ENCODE measurements around the gene ZNF223.

Gene ZNF223

GRCh38 chr19:44071824-44072542 is 20.1 kb downstream of the ZNF223 start, which contains the start of gene ZNF284:
TSS of gene ZNF284 (plus strand) at chr19:44072159. CDS start at chr19:44076390, 4,231 bp downstream.
- peak; percentile 88 for DNase-seq (ENCODE audit: low spot score)

- DNase-seq (ENCODE audit: low spot score): no peak
Observed at GRCh38 chr19:44072543-44073401, 20.9 kb downstream of the ZNF223 start.

GRCh38 chr19:44076325-44076724 is 24.5 kb downstream of the ZNF223 start:
- no peak for DNase-seq (ENCODE audit: low spot score)

- no peak for DNase-seq (ENCODE audit: low spot score)
Observed at GRCh38 chr19:44092108-44092507, 40.3 kb downstream of the ZNF223 start.

- DNase-seq (ENCODE audit: low spot score): peak; percentile 86
Observed at GRCh38 chr19:44093931-44094765, 42.3 kb downstream of the ZNF223 start, which contains the start of gene ZNF224. TSS of gene ZNF224 (plus strand) at chr19:44094361. CDS start at chr19:44097874, 3,513 bp downstream.

GRCh38 chr19:44107751-44108150 is 55.9 kb downstream of the ZNF223 start:
- no peak for DNase-seq (ENCODE audit: low spot score)

- no peak for DNase-seq (ENCODE audit: low spot score)
Observed at GRCh38 chr19:44109458-44109857, 57.6 kb downstream of the ZNF223 start.

- no peak for DNase-seq (ENCODE audit: low spot score)
Observed at GRCh38 chr19:44111910-44112463, 60.2 kb downstream of the ZNF223 start.

GRCh38 chr19:44112802-44113137 is 60.9 kb downstream of the ZNF223 start:
- no peak for DNase-seq (ENCODE audit: low spot score)

- DNase-seq (ENCODE audit: low spot score): peak; percentile 92
Observed at GRCh38 chr19:44113138-44113783, 61.4 kb downstream of the ZNF223 start, which contains the start of gene ZNF225. TSS of gene ZNF225 (plus strand) at chr19:44113399. CDS start at chr19:44115828, 2,429 bp downstream.

GRCh38 chr19:44113784-44114390 is 62.1 kb downstream of the ZNF223 start:
- DNase-seq (ENCODE audit: low spot score): no peak
